ENCODE measurements around the gene PLAAT4. TPM values are rescaled to one million over a fixed set of nuclear protein-coding genes. Genes with fewer than 3 reads are reported as not detected.

Gene PLAAT4
- total RNA-seq, 1 donor from 2014 or later: 32.7 TPM

GRCh38 chr11:63503492-63503891 is 33.1 kb upstream of the PLAAT4 start:
- DNase-seq (ENCODE audit: low read depth): no peak
- no peak overlapping the region for H3K4me3 ChIP-seq (ENCODE audit: low read depth, low read length)
- TF ChIP-seq CTCF (conservative IDR thresholded peaks at IDR 0.05; ENCODE audit: low read depth, low read length): no peak

GRCh38 chr11:63504054-63504453 is 32.6 kb upstream of the PLAAT4 start:
- no peak for DNase-seq (ENCODE audit: low read depth)
- no peak for TF ChIP-seq CTCF (conservative IDR thresholded peaks at IDR 0.05; ENCODE audit: low read depth, low read length)

GRCh38 chr11:63504933-63505586 is 31.5 kb upstream of the PLAAT4 start:
- TF ChIP-seq CTCF (conservative IDR thresholded peaks at IDR 0.05; ENCODE audit: low read depth, low read length): no peak
- DNase-seq (ENCODE audit: low read depth): no peak
- H3K4me3 ChIP-seq (ENCODE audit: low read depth, low read length): no peak overlapping the region

More at GRCh38 chr11:63504054-63504453, 32.6 kb upstream of the PLAAT4 start:
- no peak overlapping the region for H3K4me3 ChIP-seq (ENCODE audit: low read depth, low read length)

- no peak for DNase-seq (ENCODE audit: low read depth)
- TF ChIP-seq CTCF (conservative IDR thresholded peaks at IDR 0.05; ENCODE audit: low read depth, low read length): no peak
- H3K4me3 ChIP-seq (ENCODE audit: low read depth, low read length): no peak within 1 kb of the TSS
These were observed 30.6 kb upstream of the PLAAT4 start, which contains the start of gene LGALS12 for GRCh38 chr11:63505857-63506528. TSS of gene LGALS12 (plus strand) at chr11:63506084. CDS start at chr11:63506459, 375 bp downstream.

- TF ChIP-seq CTCF (conservative IDR thresholded peaks at IDR 0.05; ENCODE audit: low read depth, low read length): no peak
- no peak for DNase-seq (ENCODE audit: low read depth)
These were observed 29.7 kb upstream of the PLAAT4 start for GRCh38 chr11:63506876-63507275.

GRCh38 chr11:63507511-63507910 is 29.1 kb upstream of the PLAAT4 start:
- DNase-seq (ENCODE audit: low read depth): no peak
- TF ChIP-seq CTCF (conservative IDR thresholded peaks at IDR 0.05; ENCODE audit: low read depth, low read length): no peak
- no peak overlapping the region for H3K4me3 ChIP-seq (ENCODE audit: low read depth, low read length)

More at GRCh38 chr11:63506876-63507275, 29.7 kb upstream of the PLAAT4 start:
- H3K4me3 ChIP-seq (ENCODE audit: low read depth, low read length): no peak overlapping the region
